GM18502 (cell line): ENCODE results near the gene GULP1.

ENCODE experiments used
- ATAC-seq: cut with Tn5 transposase; IDR thresholded peaks from one replicate; pipeline ENCODE4 v1.9.1; 2021; ENCODE audit warnings: mild to moderate bottlenecking; ENCODE audit not compliant: unreplicated experiment, poor library complexity

GULP1 gene

DNA sequence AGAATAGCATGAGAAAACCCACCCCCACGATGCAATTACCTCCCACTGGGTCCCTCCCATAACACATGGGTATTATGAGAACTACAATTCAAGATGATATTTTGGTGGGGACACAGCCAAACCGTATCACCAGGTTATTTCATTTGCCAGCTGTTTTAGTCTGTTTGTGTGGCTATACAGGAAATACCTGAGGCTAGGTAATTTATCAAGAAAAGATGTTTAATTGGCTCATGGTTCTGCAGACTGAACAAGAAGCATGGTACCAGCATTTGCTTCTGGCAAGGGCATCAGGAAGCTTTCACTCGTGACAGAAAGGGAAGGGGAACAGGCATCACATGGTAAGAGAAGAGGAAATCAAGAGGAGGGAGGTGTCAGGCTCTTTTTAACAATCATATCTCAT lies 329.2 kb downstream of the GULP1 start:
- ATAC-seq = no peak

GRCh38 chr2:188622601-188623260 lies 331.1 kb downstream of the GULP1 start:
- ATAC-seq = no peak

GRCh38 chr2:188623995-188624643 lies 332.4 kb downstream of the GULP1 start:
- no peak for ATAC-seq

DNA sequence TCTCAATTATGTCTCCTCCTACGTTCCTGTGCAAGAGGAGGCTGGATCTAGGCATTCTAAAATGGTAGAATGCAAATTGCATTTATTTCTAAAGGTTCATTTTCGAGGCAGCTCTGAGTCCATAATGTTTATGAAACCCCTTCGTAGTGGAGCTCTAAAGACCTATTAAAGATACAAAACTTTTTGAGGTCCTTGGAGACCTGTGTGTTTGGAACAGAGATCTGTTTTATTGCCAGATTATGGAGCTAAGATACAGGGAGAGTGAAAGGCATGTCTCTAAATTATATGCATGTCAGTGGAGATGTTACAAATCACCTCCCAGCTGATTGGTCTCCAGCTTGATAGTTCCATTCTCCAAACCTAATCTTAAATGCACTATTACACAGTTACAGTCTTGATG lies 335.8 kb downstream of the GULP1 start:
- ATAC-seq = no peak

GRCh38 chr2:188628989-188629752 lies 337.5 kb downstream of the GULP1 start:
- no peak for ATAC-seq

DNA sequence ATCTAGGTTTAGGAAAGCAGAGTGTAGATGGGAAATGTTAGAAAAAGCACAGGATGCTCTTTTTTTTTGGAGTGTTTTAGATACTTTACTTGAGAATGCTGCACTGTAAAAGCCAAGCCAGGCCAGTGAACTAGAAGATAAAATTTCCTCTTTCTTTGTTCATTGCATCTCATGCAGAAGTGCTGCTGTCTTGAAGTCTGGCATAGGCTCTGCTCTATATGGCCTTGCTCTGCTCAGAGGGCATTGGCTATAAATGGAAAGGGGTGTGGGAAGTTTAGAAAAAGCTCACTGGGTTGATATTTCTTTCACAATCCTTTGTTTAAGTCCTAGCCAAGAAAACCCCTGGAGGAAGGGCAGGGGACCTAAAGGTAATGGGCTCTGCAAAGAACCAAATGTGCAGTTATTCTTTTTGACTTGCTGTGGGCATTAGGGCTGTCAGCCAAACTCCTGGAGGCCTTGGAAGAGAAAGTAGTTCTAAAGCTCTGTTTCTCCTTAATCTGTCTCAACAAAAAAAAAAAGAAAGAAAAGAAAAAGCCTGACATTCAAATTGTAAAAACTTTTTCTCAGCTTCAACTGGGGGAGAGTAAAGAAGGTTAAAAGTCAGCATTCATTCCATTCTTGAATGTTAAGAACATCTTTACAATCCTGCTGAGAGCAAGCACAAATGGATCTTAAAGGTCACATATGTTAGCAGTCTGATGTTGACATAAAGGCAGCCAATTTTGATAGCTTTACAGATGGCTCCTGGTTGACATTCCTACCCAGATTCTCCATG lies 338.3 kb downstream of the GULP1 start:
- ATAC-seq = no peak

GRCh38 chr2:188631037-188631809 lies 339.5 kb downstream of the GULP1 start:
- ATAC-seq = no peak

- ATAC-seq = no peak
Measured at GRCh38 chr2:188634656-188635055, 343.0 kb downstream of the GULP1 start.
